Measurements from ENCODE around the gene CPEB2.
"Not testable (repeated sequence)": the region's sequence is repeated elsewhere in the genome, so short reads cannot be mapped to it uniquely, and the experiment has no call there.

The CPEB2 gene

GRCh38 chr4:15043922-15044321, 41.6 kb downstream of the CPEB2 start:
- DNase-seq (ENCODE audit: low spot score), result no peak

DNA sequence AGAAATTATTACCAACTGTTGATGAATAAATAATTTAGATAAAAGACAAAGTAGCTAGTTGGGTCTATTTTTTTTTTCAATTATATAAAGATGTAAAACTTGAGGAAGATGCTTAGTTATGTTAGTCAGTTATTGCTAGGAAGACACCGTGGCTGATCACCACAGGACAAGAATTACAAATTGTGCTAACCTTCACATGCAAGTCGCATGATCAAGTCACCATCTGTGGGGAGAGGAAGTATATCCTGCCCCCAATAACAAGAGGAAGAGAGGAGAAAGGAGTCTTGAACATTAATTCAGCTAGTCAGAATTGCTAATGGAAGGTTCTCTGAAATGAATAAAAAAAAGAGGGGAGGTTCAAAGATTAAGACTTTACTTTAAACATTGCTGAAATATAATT, 52.3 kb downstream of the CPEB2 start:
- no peak for DNase-seq (ENCODE audit: low spot score)

DNA sequence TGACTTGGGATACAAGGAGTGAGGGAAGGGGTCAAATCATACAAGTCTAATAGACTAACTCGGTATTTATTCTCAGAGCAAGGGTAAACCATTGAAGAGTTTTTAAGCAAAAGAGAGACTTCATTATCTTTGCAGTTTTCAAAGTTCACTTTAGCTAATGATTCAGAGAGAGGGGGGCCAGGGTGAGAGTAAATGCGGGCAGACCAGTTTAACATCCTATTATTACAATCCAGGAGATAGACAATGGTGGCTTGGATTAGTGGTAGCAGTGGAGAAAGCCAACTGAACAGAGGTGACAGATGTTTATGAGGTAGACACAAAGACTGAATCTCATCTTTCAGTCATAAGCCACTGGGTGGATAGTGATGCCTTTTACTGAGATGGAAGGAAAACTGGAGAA, 57.9 kb downstream of the CPEB2 start:
- no peak for DNase-seq (ENCODE audit: low spot score)

- no peak for DNase-seq (ENCODE audit: low spot score)
Measured at GRCh38 chr4:15063341-15063740, 61.1 kb downstream of the CPEB2 start.

DNA sequence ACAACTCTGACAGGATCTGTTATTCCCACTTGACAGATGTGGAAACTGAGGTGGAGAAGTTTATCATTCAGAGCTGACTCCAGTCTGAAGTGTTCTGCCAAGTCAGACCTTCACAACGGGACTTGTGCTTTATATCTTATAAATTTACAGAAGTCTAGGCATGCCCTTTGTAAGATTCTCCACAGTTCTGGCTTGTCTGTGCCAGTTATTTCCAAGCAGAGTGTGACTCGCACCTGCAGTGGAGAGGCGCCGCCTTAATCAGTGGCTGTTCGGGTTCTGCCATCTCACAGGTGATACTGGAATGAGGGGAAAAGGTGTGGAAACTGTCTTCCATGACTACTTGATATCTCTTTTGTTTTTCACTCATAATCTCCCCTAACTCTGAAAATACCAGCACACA, 63.2 kb downstream of the CPEB2 start:
- no peak for DNase-seq (ENCODE audit: low spot score)

DNA sequence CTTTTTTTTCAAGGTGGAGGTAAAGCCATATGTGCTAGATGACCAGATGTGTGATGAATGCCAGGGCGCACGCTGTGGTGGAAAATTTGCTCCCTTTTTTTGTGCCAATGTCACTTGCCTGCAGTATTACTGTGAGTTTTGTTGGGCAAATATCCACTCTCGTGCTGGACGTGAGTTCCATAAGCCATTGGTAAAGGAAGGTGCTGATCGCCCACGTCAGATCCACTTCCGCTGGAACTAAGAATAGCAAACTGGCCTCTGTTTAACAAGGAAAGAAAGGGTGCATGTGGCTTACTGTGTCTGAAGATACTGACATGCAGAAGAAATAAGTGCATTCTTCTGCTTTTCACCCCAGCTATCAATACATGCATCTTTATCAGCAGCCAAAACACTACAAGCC, 63.9 kb downstream of the CPEB2 start:
- no peak for DNase-seq (ENCODE audit: low spot score)

DNA sequence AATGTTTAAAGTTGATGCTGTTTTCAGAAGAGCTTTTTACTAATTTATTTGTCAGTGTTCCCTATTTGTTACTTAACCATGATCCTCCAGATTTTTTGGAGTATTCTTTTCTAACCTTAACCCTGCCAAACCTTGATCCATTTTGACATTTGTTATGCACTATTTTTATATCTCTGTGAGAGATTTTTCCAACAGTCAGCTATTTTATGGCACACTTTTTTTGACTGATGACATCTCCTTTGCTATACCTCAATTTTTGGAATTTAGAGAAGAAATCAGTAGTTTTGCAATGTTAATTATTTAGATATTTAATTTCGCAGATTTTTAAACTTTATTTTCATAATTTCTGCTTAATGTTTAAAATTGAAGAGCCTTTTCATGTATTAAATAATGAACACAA, 66.0 kb downstream of the CPEB2 start:
- no peak for DNase-seq (ENCODE audit: low spot score)

DNA sequence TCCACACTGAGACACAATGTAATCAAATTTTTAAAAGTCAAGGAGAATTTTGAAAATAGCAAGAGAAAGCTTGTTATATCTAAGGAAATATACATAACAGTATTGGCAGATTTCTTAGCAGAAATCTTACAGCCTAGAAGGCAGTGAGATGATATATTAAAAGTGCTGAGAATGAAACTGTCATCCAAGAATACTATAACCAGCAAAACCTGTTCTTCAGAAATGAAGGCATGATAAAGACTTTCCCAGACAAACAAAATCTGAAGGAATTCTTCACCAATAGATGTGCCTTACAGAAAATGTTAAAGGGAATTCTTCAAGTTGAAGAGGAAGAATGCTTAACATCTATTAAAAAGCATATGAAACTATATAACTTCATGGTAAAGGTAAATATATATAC, 73.6 kb downstream of the CPEB2 start:
- DNase-seq (ENCODE audit: low spot score), result no peak

DNA sequence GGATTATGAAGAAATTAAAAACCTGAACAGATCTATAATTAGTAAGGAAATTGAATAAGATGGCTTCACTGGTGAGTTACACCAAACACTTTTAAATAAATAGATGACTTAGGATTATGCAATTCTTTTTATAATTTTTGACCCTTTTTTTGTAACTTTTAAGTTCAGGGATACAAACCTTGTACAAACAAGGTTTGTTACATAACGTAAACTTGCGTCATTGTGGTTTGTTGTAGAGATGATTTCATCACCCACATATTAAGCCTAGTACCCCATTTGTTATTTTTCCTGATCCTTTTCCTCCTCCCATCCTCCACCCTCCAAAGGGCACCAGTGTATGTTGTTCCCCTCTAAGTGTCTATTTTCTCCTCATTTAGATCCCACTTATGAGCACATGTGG, 75.7 kb downstream of the CPEB2 start:
- DNase-seq (ENCODE audit: low spot score), result no peak

DNA sequence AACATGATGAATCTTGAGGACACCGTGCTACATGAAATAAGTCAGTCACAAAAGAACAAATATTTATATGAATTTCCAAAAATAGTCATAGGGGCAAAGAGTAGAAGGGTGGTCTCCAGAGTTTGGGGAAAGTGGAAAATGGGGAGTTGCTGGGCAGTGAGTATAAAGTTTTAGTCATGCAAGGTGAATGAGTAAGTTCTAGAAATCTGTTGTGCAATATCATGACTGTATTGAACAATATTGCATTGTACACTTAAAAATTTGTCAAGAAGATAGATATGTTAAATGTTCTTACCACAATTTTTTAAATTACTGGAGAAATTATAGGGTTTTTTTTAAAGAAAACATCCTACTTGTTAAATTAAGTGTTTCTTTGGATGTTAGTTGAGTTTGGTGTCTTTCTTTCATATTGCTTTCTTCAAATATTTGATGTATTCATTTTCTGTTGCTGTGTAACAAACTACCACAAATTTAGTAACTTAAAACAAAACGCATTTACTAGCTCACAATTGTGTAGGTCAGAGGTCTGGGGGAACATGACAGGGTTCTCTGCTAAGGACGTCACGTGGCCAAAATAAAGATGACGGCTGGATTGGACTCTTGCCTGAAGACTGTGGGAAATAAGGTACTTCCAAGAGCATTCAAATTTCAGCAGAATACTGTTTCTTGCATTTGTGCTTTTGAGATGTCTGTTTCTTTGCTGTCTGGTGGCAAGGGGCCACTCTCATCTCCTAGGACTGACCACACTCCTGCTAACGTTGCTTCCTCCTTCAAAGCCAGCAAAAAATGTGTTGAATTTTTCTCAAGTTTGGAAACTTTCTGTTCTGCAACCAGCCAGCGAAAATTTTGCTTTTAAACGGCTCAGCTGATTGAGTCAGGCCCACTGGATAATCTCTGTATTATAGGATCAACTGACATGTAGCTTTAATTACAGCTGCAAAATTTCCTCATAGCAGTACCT, 76.7 kb downstream of the CPEB2 start:
- no peak for DNase-seq (ENCODE audit: low spot score)

- no peak for DNase-seq (ENCODE audit: low spot score)
Measured at GRCh38 chr4:15084780-15085179, 82.5 kb downstream of the CPEB2 start.

DNA sequence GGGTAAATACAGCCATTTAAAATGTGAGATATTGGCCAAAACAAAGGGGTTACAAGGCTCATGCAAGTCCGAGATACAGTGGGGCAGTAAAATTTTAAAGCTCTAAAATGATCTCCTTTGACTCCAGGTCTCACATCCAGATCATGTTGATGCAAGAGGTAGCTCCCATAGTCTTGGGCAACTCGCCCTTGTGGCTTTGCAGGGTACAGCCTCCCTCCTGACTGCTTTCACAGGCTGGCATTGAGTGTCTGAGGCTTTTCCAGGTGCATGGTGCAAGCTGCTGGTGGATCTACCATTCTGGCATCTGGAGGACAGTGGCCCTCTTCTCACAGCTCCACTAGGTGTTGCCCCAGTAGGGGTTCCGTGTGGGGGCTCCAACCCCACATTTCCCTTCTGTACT, 83.5 kb downstream of the CPEB2 start:
- DNase-seq (ENCODE audit: low spot score), result not testable (repeated sequence)

- not testable (repeated sequence) for DNase-seq (ENCODE audit: low spot score)
Measured at GRCh38 chr4:15086259-15086658, 84.0 kb downstream of the CPEB2 start.

DNA sequence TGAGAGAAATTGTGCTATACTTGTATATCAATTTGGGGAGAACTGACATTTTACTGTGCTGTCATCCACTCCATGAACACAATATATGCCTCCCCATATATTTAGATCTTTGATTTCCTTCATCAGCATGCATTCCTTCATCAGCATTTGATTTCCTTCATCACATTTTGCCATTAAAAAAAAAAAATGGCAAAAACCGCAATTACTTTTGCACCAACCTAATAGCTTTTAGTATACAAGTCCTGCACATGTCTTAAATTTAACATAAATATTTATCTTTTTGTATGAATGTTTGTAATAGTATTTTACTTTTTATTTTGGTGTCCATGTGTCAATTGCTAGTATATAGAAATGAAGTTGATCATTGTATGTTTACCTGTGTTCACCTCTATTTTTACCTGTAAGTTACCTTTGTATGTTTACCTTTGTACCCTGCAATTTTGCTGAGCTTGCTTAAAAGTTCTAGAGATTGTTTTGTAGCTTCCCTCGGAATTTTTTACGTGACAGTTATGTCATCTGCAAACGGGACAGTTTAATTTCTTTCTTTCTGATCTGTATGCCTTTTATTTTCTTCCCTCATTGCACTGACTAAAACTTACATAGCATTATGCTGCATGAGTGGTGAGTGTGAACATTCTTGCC, 86.2 kb downstream of the CPEB2 start:
- DNase-seq (ENCODE audit: low spot score), result no peak

DNA sequence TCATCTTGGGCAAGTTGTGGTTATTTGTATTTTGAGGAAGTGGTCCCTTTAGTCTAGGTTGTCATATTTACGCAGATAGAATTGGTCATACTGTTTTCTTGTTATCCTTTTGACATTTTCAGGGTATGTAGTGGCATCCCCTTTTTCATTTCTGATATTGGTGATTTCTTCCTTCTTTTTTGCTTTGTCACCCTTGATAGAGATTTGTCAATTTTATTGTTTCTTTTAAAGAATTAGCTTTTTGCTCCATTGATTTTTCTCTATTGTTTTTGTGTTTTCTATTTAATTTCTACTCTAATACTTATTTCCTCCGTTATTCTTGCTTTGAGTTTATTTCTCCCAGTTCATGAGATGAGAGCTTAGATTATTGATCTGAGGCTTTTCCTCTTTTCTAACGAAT, 87.7 kb downstream of the CPEB2 start:
- DNase-seq (ENCODE audit: low spot score), result no peak

- DNase-seq (ENCODE audit: low spot score), result no peak
Measured at GRCh38 chr4:15100380-15100779, 98.1 kb downstream of the CPEB2 start.

DNA sequence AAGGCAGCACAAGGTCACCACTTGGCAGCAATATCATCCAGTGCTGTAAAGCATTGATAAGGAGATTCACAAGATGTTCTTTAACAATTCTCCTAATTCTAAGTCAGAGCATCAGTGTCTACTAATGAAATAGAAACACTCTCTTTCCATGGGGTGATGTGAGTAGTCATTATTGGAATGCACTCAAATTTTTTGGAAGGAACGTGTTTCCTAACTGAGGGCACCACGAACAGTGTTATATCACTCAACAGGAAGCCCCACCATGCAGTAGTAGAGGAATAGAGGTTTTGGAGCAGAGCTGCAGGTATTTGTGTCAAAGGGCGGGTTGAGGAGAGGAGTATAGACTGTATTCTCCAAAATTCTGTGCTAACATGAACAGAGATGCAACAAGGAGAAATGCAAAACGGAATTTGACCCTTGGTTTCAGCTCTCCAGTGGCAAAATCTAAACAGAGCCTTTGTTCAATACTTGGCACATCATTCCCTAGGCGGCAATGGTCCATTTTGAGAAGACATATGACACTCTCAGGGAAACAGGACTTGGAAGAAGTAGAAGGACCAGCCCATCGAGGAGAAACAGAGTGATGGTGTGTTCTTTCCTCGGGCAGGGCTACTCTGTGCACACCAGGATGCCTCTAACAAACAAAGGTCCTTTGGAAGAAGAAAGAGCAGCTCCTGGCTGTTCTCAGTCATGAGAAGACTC, 98.9 kb downstream of the CPEB2 start:
- no peak for DNase-seq (ENCODE audit: low spot score)

DNA sequence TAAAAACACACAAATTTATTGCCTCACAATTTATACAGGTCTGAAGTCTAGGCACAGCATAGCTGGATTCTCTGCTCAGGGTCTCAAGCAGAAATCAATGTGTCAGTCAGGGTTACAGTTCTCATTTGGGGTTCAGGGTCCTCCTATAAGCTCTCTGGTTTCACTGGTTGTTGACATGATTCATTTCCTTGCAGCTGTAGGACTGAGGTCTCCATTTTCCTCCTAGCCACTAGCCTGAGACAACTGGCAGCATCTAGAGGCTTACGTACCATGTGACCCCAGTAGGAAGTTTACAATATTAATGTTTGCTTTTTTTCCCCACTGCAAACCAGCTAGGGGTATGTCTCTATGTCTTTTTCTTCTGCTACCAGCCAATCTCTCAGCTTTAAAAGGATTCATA, 102.5 kb downstream of the CPEB2 start:
- DNase-seq (ENCODE audit: low spot score), result no peak

- no peak for DNase-seq (ENCODE audit: low spot score)
Measured at GRCh38 chr4:15106399-15106798, 104.1 kb downstream of the CPEB2 start.

DNA sequence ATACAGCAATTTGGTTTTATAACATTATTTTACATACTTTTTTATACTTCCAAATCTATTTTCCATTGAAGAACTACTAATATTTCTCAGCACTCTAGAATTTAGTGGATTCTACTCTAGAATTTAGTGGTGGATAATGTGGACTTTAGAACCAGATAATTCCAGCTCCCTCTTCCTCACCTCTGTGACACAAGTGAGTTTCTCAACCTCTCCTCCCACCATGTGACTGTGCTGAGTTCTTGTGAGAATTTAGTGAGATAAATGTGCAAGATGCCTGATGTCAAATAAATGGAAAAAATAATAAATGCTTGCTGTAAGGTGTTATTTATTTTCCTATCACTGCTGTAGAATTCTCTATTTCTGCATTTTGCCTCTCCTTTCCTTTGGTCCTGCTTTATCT, 107.3 kb downstream of the CPEB2 start:
- no peak for DNase-seq (ENCODE audit: low spot score)

DNA sequence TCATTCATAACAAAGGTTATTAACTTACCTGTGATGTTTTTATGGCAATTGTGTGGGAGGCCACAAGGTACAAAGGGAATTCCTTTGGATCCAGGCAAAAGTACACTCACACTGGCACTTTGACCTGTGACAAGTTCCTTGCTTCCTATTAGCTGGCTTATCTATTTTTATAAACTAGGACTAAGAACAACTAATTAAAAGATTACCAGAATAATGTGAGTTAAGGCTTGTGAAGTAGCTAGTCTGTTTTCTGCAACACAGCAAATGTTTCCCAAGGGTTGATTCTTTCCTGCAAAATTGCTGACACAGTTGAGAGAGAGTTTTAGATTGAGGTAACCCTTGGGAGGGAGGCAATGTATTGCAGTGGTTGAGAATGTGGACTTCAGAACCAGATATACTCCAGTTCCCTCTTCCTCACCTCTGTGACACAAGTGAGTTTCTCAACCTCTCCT, 107.9 kb downstream of the CPEB2 start:
- DNase-seq (ENCODE audit: low spot score), result no peak

DNA sequence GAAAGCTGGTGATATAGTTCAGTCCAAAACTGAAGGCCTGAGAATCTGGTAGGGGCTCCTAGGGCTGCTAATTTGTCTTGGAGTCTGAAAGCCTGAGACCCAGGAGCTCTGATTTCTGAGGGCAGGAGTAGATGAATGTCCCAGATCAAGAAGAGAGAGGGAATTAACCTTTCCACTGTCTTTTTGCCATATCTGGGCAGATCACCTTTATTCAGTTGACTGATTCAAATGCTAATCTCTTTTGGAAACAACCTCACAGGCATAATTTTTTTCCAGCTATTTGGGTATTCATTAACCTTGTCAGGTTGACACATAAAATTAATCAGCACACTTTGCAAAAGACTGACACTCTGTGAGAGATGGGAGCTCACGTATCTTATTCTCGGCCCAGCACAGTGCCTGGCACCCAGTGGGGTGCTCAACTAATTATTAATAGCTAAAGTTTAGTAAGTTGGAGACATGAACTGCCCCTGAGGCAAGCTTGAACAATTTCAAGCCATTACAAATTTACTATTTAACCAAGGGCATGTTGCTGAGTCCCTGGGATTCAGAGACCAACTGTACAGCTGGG, 114.3 kb downstream of the CPEB2 start:
- no peak for DNase-seq (ENCODE audit: low spot score)
